Measurements from ENCODE around the gene FLACC1.
"Not testable (repeated sequence)": the region's sequence is repeated elsewhere in the genome, so short reads cannot be mapped to it uniquely, and the experiment has no call there.

The FLACC1 gene

DNA sequence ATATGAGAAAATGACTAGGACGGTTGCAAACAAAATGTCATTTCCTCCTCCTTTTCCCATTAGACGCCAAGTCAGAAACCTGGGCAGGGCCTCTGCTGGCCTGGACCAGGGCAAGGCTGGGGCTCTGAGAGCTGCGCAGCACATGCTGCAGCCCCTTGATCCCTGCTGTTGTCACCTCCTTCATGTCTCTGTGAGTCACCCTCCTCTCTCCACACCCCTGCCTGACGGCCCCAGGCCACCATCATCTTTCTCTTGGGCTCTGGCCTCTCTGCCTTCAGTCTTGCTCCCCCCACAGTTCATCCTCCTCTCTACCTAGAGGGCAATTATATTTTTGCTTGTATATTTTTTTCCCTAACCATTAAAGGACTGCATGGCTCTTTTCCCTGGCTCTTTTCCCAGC lies 10.0 kb downstream of the FLACC1 start:
- DNase-seq = no peak

DNA sequence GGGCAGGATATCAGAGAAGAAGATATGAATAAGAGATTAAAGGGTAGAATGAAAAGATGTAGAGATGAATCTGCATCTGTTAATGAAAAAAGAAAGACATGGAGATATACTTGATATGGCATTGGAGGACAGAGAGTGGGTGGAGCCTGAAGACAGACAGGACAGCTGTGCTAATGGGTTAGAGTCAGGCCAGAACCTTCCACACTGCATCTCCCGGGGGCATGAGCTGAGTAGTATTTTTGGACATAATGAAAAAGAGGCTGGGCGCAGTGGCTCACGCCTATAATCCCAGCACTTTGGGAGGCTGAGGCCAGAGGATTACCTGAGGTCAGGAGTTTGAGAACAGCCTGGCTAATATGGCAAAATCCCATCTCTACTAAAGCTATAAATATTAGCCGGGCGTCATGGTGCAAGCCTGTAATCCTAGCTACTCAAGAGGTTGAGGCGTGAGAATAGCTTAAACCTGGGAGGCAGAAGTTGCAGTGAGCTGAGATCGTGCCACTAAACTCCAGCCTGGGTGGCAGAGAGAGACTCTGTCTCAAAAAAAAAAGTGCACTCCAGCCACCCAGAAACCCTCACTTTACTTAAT lies 11.4 kb downstream of the FLACC1 start:
- DNase-seq = no peak

- no peak for DNase-seq
Observed at GRCh38 chr2:201344663-201345366, 12.3 kb downstream of the FLACC1 start.

DNA sequence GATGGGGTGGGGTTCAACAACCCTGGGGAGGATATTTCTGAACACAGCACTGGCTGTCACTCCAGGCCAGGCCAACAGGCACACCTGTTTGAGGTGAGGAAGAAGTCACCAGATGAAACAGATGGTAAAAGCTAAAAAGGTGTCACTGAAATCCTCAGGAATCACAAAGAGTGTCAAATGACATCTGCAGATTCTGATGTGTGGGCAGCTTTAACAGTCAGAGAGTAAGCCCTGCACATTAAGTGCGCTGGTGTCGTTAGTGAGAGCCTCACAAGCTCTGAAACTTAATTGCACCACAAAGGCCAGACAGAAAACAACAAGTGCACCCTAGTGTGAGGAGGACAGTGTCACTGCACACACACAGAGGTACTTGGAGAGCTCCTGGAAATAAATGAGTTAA lies 13.6 kb downstream of the FLACC1 start:
- DNase-seq = no peak

DNA sequence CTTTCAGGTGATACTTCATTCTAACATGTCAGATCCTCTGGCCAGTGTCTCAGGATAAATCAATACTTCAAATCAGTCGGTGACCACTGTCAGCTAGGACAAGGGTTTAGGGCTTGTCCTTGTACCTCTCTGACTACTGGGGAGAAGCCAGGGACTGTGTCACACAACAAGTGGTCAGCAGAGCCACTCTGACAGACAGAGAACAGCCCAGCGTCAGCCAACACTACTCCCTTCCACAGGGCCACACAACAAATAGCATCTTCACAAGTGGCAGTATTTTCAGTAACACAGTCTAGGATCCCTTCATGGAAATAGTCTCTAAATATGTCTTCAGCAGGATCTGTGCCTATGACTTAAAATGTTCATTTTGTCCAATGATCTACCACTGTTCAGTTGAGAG lies 14.2 kb downstream of the FLACC1 start:
- DNase-seq = no peak

DNA sequence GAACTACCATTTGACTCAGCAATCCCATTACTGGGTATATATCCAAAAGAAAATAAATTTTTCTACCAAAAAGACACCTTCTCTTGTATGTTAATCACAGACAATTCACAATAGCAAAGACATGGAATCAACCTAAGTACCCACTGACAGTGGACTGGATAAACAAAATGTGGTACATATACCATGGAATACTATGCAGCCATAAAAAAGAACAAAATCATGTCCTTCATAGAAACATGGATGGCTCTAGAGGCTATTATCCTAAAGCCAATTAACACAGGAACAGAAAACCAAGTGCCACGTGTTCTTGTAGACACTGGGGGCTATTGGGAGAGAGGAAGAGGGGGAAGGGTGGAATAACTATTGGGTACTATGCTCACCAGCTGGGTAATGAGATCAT lies 27.7 kb downstream of the FLACC1 start:
- DNase-seq = no peak

DNA sequence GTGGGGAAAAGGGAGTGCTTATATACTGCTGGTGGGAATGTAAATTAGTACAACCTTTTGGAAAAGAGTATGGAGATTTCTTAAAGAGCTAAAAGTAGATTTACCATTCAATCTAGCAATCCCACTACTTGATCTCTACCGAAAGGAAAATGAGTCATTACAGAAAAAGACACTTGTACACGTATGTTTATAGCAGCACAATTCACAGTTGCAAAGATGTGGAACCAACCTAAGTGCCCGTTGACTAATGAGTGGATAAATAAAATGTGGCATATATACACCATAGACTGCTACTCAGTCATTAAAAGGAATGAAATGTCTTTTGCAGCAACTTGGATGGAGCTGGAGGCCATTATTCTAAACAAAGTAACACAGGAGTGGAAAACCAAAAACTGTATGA lies 29.5 kb downstream of the FLACC1 start:
- no peak for DNase-seq

DNA sequence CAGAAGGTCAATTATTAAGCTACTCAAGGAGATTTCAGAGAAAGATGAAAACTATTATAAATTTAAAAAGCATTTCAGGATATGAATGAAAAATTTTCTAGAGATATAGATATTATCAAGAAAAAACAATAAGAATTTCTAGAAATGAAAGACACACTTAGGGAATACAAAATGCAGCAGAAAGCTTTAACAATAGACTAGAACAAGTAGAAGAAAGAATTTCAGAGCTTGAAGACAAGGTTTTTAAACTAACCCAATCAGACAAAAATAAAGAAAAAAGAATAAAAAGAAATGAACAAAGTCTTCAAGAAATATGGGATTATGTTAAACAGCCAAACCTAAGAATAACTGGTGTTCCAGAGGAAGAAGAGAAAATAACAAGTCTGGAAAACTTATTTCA lies 34.4 kb downstream of the FLACC1 start:
- DNase-seq = no peak

DNA sequence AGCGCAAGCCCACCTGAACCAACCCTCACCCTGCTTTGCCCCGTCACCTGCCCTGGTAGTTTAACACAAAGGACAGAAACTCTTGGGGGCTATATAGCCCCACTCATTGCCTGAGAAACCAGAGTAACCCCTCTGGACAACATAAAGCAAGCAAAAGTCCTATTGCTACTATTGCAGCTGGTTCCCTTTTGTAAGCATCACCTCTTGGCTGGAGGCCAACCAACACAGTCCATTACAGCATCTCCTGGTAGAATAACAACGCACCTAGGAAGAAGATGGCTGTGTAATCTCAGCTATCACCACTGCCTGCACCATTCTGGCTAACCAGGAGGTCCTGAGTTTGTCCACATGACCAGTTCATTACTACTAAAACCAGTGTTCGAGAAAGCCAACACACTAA lies 36.4 kb downstream of the FLACC1 start:
- DNase-seq = no peak

DNA sequence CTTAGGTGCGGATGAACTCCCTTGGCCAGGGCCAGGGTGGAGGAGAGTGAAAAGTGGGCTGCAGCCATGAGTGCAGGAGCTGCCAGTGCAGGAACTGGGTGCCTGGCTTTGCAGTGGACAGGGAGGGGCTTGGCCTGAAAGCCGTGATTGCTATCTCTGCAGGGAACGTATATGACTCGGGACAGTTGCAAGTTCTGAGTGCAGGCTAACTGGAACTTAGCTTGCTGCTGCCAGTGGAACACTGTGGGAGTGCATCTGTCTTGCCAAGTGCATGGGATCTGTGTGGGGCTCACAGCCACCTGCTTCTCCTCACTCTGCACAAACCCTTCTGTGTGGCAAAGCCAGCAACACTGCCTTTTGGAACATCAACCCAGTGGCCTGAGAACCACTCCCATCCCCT lies 36.9 kb downstream of the FLACC1 start:
- no peak for DNase-seq

DNA sequence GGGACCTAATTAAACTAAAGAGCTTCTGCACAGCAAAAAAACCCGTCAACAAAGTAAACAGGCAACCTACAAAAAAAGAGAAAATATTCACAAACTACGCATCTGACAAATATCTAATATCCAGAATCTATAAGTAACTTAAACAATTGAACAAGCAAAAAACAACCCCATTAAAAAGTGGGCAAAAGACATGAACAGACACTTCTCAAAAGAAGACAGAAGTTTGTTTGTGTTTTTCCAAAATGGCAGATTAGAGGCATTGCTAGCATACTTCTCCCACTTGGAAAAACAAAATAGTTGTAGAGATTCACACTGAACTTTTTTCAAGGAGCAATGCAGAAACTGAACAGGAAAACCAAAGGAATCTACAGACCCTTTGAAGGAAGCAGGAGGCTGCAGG lies 37.6 kb downstream of the FLACC1 start:
- no peak for DNase-seq

DNA sequence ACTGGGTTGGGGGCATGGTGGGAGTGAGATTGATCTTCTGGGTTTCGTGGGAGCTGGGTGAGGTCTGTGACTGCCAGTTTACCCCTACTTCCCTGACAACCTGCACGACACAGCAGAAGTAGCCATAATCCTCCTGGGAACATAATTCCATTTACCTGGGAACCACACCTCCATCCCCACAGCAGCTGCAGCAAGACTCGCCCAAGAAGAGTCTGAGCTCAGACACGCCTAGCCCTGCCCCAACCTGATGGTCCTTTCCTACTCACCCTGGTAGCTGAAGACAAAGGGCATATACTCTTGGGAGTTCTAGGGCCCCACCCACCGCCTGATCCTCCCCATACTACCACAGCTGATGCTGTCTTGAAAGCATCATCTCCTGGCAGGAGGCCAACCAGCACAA lies 43.8 kb downstream of the FLACC1 start:
- no peak for DNase-seq

DNA sequence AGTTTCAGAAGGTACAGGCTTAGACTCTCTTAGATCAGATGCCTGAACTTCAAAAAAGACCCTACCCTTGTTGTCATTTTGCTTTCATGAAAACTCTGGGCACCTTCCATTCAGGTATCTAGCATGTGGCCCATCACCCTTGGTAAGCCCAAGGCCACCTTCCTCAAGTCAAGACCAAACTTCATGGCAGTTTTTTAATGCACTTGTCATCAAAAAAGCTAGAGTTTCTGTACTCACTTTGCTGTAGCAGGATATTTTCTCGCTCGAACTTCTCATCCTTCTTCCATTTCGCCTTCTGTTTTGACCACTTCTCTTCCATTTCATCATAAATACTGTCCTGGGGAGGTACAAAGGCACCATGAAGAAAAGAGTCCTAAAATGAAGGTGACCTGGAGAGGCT lies 48.2 kb downstream of the FLACC1 start:
- no peak for DNase-seq

DNA sequence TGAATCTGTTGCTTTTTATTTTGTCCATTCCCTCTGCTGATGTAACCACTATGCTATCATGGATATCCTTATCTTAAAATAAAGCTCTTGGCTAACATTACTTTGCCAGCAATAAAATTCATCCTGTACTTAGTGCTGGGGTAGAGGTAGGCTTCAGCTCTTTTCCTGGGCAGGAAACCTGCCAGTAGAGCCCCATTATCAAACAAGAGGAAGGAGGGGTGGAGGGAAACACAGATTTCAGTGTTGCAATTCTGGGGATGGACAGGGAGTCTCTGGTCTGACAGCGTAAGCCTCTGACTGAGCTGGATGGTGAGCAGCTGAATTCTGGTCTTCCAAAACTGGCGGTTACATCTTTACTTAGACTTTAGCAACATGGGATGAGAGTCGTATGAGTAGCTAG lies 49.3 kb downstream of the FLACC1 start:
- no peak for DNase-seq

DNA sequence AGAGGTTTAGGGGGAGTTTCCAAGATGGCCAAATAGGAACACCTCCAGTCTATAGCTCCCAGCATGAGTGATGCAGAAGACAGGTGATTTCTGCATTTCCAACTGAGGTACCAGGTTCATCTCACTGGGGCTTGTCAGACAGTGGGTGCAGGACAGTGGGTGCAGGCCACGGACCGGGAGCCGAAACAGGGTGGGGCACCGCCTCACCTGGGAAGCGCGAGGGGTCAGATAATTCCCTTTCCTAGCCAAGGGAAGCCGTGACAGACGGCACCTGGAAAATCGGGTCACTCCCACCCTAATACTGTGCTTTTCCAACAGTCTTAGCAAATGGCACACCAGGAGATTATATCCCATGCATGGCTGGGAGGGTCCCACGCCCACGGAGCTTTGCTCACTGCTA lies 57.2 kb downstream of the FLACC1 start:
- not testable (repeated sequence) for DNase-seq

GRCh38 chr2:201298462-201299052 lies 58.6 kb downstream of the FLACC1 start:
- no peak for DNase-seq

DNA sequence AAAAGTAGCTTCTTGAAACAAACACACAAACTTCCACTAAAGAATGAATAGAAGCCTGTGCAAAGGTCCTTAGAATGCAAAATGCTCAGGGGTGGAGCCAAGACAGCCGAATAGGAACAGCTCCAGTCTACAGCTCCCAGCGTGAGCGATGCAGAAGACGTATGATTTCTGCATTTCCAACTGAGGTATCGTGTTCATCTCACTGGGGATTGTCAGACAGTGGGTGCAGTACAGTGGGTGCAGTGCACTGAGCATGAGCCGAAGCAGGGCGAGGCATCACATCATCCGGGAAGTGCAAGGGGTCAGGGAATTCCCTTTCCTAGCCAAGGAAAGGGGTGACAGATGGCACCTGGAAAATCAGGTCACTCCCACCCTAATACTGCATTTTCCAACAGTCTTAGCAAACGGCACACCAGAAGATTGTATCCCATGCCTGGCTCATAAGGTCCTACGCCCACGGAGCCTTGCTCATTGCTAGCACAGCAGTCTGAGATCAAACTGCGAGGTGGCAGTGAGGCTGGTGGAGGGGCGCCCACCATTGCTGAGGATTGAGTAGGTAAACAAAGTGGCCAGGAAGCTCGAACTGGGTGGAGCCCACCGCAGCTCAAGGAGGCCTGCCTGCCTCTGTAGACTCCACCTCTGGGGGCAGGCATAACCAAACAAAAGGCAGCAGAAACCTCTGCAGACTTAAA lies 66.5 kb downstream of the FLACC1 start:
- DNase-seq = not testable (repeated sequence)

- no peak for DNase-seq
Observed at GRCh38 chr2:201285499-201285898, 71.6 kb downstream of the FLACC1 start.

- no peak for DNase-seq
Observed at GRCh38 chr2:201280191-201281040, 76.7 kb downstream of the FLACC1 start.

DNA sequence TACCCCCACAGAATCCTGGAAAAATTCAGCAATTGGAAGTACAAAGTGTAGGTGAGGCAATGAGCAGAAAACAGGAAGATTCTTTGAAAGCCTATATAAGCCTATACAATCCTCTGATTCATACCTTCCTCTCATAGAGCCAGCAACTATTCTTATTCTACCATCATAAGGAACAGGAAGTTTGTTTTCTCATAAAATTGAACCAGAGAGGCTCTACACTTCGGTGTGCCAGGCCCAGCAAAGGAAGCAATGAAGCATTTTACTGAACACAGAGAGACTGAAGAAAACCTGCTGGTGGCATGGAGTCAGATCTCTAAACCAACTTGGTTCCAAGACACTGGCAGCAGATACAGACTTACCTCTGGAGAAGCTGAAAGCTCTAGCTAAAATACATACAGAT lies 78.1 kb downstream of the FLACC1 start:
- DNase-seq = peak in 2 of 6 experiments; percentile 16 to 45

DNA sequence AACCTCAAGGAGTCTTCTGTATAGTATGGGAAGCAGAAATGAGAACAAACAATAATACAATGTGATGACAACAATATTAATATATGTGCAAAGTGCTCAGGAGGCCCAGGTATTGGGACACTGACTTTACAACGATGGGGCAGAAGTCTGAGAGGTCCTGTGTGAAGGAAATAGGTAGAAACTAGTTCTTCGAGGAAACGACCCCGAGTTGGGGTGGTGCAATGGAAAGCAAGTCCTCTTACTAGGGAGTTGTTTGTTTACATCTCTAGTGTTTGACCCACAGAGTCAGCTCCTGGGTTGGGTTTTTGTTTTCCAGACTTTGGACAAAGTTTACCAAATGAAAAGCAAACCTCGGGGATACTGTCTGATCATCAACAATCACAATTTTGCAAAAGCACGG lies 80.6 kb downstream of the FLACC1 start:
- DNase-seq = no peak

DNA sequence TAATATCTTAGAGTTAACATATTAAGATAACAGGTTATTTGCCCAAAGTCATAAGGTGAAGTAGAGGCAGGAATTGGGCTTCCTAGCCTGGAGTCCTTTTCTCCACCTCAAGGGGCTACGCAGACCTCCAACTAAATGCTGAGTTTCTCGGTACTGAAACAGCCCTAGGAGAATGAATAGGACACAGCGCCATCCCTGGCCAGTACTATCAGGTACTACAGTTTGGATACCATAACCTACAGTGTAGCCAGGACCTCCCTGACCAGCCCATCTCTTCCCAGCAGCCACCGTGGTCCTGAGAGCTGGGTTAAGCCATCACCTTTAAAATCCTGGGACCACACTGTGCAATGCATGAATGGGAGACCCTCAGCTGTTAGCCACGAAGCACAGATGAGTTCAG lies 81.2 kb downstream of the FLACC1 start:
- DNase-seq = no peak

GRCh38 chr2:201275069-201275468 lies 82.1 kb downstream of the FLACC1 start:
- DNase-seq = no peak
